GM18907 (cell line): ENCODE measurements around the gene CDC25B.

Experiments used
- ATAC-seq: cut with Tn5 transposase; IDR thresholded peaks from one replicate; pipeline ENCODE4 v1.9.1; 2021; ENCODE audit warnings: mild to moderate bottlenecking, moderate library complexity; ENCODE audit not compliant: unreplicated experiment

The CDC25B gene

DNA sequence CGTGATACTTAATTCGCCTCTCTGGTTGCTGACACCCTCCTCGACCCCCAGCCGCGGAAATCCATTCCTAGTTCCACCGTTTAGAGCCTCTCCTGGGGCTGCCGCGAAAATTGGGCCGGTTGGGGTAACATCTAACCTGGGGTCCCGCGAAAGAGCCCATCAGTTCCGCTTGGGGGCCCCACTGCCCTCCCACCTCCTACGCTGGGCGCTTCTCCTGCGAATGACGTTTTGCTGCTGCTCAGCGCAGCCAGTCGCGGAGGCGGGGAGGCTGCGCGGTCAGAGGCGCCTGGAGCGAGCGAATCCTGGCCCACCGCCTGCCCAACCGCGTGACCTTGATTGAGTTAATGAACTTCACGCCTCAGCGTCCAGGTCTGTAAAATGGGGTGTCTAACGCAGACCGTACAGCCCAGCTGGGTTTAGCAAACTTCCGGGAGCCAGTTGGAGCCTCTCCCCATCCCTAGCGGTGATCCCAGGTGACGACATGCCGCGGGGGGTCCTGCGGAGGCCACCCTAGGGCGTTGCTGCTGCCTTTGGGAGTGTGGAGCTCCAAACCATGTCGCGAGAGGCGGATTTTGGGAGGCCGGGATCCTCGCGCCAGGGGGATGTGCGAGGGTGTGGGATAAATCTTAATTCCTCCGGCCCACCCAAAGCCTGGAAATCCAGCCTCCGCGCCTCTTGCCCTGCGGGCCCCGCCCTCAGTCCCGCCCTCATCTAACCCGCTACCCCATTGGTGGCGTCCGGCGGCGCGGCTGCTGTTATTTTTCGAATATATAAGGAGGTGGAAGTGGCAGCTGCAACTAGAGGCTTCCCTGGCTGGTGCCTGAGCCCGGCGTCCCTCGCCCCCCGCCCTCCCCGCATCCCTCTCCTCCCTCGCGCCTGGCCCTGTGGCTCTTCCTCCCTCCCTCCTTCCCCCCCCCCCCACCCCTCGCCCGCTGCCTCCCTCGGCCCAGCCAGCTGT lies at the start of gene CDC25B:
CDC25B (plus strand) TSS at position 800 of the 958 bp plus-strand sequence. CDS start 222 bp downstream, outside the sequence.
- peak; percentile 68 for ATAC-seq

DNA sequence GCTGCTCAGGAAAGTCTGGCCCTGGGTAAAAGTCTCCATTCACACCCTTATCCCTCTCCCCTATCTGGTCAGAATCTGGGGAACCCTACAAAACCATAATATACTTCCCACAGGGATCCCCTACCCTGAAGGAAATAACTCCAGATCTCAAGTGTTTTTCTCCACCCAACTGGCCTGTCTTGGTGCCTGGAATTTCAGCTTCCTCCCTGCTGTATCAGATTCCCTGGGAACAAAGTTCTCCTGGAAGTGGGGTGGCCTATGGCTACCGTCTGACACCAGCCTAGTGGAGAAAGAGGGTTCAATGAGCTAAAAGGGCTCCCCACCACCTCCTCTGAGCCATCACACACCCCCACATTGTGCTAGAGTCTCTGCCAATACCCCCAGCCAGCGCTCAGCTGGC lies 48.6 kb upstream of the CDC25B start:
- no peak for ATAC-seq

- ATAC-seq: no peak
Observed at GRCh38 chr20:3748073-3748472, 48.0 kb upstream of the CDC25B start.

GRCh38 chr20:3749087-3749688 lies 46.9 kb upstream of the CDC25B start:
- no peak for ATAC-seq

- no peak for ATAC-seq
Observed at GRCh38 chr20:3749689-3750531, 46.2 kb upstream of the CDC25B start.

GRCh38 chr20:3751305-3751674 lies 44.8 kb upstream of the CDC25B start:
- ATAC-seq: no peak

DNA sequence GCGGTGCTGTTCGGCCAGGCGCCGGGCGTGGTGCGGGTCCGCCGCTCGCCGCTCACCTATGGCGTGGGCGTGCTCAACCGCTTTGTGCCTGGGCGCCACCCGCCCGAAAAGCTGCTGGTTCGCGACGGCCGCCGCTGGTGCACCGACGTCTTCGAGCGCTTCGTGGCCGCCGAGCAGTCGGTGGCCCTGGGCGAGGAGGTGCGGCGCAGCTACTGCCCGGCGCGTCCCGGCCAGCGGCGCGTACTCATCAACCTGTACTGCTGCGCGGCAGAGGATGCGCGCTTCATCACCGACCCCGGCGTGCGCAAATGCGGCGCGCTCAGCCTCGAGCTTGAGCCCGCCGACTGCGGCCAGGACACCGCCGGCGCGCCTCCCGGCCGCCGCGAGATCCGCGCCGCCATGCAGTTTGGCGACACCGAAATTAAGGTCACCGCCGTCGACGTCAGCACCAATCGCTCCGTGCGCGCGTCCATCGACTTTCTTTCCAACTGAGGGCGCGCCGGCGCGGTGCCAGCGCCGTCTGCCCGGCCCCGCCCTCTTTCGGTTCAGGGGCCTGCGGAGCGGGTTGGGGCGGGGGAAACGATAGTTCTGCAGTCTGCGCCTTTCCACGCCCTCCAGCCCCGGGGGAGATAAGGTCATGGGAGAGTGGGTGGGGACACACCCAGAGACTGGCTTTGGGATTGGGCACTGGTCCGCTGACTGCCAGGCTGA lies 44.3 kb upstream of the CDC25B start:
- no peak for ATAC-seq

- no peak for ATAC-seq
Observed at GRCh38 chr20:3752386-3752759, 43.7 kb upstream of the CDC25B start.

DNA sequence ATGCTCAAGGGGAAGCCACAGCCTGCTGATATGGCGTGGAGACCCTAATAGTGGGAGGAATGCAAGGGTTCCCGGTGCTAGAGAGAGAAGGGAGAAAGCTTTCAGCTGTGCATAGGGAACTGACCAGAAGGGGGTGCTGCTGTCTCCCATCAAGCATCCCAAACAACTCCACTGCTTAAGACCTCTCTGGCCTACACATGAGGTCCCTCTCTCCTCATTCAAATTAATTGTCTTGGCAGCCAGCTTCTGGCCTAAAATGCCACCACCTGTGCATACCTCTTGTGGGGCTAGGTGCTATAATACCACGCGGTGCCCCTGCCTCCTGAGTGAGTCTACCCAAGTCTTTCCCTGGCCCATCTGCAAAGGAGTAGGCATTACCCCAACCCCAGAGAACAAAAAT lies 43.0 kb upstream of the CDC25B start:
- no peak for ATAC-seq

GRCh38 chr20:3753501-3754275 lies 42.4 kb upstream of the CDC25B start:
- ATAC-seq: no peak

- no peak for ATAC-seq
Observed at GRCh38 chr20:3754276-3754630, 41.9 kb upstream of the CDC25B start.

DNA sequence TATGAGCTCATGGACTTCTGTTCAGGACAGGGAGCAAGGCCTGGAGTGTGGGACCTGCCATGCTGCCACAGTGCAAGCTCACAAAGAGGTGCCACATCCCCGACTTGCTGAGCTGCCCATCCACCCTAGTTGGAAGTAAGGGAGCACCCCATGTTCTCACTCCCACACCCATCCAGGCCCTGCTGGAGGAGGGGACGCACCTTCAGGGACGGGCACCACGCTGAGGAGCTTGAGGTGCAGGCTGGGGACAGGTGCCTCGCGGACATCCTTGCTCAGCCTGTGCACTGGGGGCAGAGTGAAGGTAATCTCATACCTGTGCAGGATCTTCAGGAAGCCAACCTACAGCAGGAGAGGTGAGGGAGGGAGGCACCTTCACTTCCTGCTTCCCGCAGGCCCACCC lies 40.8 kb upstream of the CDC25B start:
- ATAC-seq: no peak

DNA sequence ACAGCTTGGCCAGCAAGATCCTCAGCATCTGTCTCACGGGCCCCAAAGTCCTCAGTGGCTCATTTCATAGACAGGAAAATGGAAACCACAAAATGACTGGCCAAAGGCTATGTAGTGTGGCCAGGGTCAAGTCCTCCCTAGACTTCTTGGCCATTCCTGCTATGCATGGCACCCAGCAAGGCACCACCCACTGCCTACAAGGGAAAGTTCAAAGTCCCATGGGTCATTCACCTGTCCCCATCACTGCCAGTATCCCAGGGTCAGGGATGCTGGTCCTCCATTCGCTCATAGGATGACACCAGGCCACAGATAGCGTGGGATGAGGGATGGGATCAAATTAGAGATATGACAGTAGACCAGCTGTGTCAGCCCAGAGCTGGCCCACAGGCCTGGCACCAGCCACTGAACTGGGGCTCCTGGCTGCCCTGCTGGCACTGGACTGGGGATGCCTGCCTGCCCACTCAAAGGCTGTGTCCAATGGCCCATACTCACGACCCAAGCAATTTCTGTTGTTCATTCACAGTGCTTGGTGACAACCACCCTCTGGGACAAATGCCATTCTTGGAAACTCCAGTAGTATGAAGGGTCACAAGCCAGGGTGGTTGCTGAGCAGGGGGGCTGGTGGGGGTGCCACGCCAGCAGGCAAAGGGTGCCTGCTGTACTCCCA lies 40.2 kb upstream of the CDC25B start:
- ATAC-seq: no peak

GRCh38 chr20:3757268-3757667 lies 38.8 kb upstream of the CDC25B start:
- ATAC-seq: no peak

DNA sequence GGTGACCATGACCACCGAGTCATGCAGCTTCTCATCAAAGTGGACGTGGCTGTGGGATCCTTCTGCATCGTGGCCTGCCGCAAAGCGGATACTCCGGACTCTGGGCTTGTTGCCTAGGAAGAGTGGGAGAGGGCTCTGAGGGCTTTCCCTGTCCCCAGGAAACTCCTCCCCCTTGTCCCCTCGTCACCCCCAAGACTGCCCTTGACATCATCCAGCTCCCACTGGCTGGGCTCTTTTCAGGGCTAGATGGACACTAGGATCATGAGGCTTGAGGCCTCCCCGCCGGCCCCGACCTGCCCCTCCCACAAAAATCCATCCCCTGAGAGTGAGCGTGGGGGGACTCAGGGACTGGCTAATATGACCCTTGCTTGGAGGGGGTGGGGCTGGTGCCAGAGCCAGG lies 37.5 kb upstream of the CDC25B start:
- no peak for ATAC-seq

- no peak for ATAC-seq
Observed at GRCh38 chr20:3759316-3759823, 36.7 kb upstream of the CDC25B start.

- no peak for ATAC-seq
Observed at GRCh38 chr20:3759884-3760283, 36.2 kb upstream of the CDC25B start.

GRCh38 chr20:3760655-3761348 lies 35.3 kb upstream of the CDC25B start:
- ATAC-seq: no peak
